Common myeloid progenitor, CD34-positive (primary cell): ENCODE results near the gene MBD3L2B.

Source experiments
- CTCF ChIA-PET: fragments of 350-600 bp; sonication (Branson Sonifier 250); formaldehyde crosslinking; loops from one replicate; lab custom pipeline; 2021; ENCODE audit warnings: antibody characterized with exemption; lab: Charles Lee
- POLR2A ChIA-PET: fragments of 350-600 bp; sonication (Branson Sonifier 250); formaldehyde crosslinking; loops from one replicate; lab custom pipeline; 2021; ENCODE audit warnings: antibody characterized with exemption; lab: Charles Lee
- DNase-seq, 3 donors: peaks; one replicate each; pipeline versions ENCODE4 v3.0.0 to v3.0.0-alpha.2; 2013
- H3K27ac ChIP-seq, 2 experiments: 1 replicate in 1 of 2; 2 replicates in 1 of 2; pipeline ENCODE4 v1.7.0; 2013; ENCODE audit warnings: inconsistent platforms in 2 of 2, low read length in 2 of 2, mild to moderate bottlenecking in 2 of 2, low read depth in 1 of 2, moderate library complexity in 1 of 2; ENCODE audit not compliant: severe bottlenecking in 2 of 2, insufficient read depth in 1 of 2, poor library complexity in 1 of 2
- H3K27me3 ChIP-seq, 5 experiments: replicated peaks in 2 of 5; 1 replicate in 3 of 5; 2 replicates in 2 of 5; pipeline versions ENCODE4 v1.6.1 to v1.7.0; 2013; ENCODE audit warnings: low read length in 4 of 5, mild to moderate bottlenecking in 2 of 5, moderate library complexity in 2 of 5, inconsistent platforms in 1 of 5; ENCODE audit not compliant: insufficient read depth in 5 of 5, control insufficient read depth in 4 of 5
- H3K36me3 ChIP-seq, 4 experiments: 1 replicate in 2 of 4; 2 replicates in 2 of 4; pipeline versions ENCODE4 v1.6.1 to v1.7.0; 2013; ENCODE audit warnings: low read length in 3 of 4, control low read depth in 1 of 4, mild to moderate bottlenecking in 1 of 4; ENCODE audit not compliant: control insufficient read depth in 4 of 4, insufficient read depth in 4 of 4
- H3K4me1 ChIP-seq, 4 experiments: 1 replicate in 3 of 4; 2 replicates in 1 of 4; pipeline versions ENCODE4 v1.6.1 to v1.7.1; 2013; ENCODE audit warnings: low read length in 3 of 4, mild to moderate bottlenecking in 3 of 4, control low read depth in 1 of 4, inconsistent platforms in 1 of 4, moderate library complexity in 1 of 4; ENCODE audit not compliant: control insufficient read depth in 4 of 4, insufficient read depth in 4 of 4; ENCODE audit errors: control extremely low read depth in 1 of 4
- H3K4me3 ChIP-seq, 7 experiments: 1 replicate in 4 of 7; 2 replicates in 3 of 7; pipeline versions ENCODE4 v1.5.1 to v1.7.0; 2013; ENCODE audit warnings: mild to moderate bottlenecking in 7 of 7, low read length in 6 of 7, moderate library complexity in 6 of 7, inconsistent platforms in 2 of 7, low read depth in 2 of 7, control low read depth in 1 of 7; ENCODE audit not compliant: insufficient read depth in 4 of 7, control insufficient read depth in 1 of 7; ENCODE audit errors: extremely low read depth in 1 of 7
- H3K9me3 ChIP-seq, 5 experiments: 1 replicate in 4 of 5; 2 replicates in 1 of 5; pipeline versions ENCODE4 v1.6.1 to v1.7.1; 2013; ENCODE audit warnings: low read length in 4 of 5, mild to moderate bottlenecking in 2 of 5, inconsistent platforms in 1 of 5, low read depth in 1 of 5, moderate library complexity in 1 of 5; ENCODE audit not compliant: control insufficient read depth in 4 of 5, insufficient read depth in 2 of 5; ENCODE audit errors: control extremely low read depth in 1 of 5
- WGBS: methylation state at CpG from one replicate; pipeline ENCODE4 v1.1.5; 2013; ENCODE audit not compliant: insufficient coverage; 5-methylcytosine and 5-hydroxymethylcytosine counted together

The MBD3L2B gene

DNA sequence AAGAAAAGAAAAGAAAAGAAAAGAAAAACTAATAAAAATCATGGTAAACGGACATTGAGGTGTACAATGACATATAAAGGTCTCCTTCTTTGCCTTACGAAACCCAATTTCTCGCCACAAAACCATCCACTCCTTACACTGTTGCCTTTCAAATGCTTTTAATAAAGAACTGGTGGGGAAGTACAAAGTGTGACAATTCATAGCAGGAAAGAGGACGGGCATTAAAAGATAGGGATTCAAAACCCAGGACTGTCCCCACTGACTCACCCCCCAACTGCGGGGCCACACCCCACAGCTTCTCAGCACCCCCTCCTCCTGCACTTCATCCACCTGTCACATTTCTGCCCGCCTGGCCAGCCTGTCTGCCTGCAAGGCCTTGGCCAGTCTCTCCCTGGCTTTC, 2.4 kb downstream of the MBD3L2B start:
- CTCF ChIA-PET, result no interaction called here
- Histone ChIP-seq H3K4me3 (no peak overlapping the region), H3K36me3 (no peaks in the 10 kb centered on the region), H3K27me3 (no peaks in the 10 kb centered on the region), H3K4me1 (peaks cover 0 to 3% (median under 1%) of the 10 kb centered on the region in 4 experiments), H3K27ac (no peak overlapping the region), H3K9me3 (no peaks in the 10 kb centered on the region)
- no peak for DNase-seq
- WGBS, result 95% methylated on average over 4 of the region's 6 CpGs
- POLR2A ChIA-PET, result no interaction called here

DNA sequence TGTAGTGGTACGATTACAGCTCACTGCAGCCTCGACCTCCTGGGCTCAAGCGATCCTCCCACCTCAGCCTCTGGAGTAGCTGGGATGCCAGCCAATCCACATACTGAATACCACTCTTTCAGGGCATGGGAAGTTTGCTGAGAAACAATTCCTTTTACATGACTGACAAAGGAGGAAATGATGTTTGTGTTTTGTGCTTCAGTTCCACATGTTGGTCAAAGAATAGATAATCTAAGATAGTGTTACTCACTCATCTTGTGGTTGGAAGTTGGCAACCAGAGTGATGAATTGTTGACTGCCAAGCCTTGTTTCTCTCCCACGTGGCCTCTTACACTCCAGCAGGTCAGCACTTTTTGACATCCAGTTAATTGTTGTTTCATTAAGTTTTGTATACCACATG, 7.6 kb downstream of the MBD3L2B start:
- Histone ChIP-seq H3K27me3 (peaks cover 0 to 2% (median 0%) of the 10 kb centered on the region in 5 experiments), H3K27ac (no peak overlapping the region), H3K36me3 (no peaks in the 10 kb centered on the region), H3K4me1 (peaks cover 4 to 17% (median 11%) of the 10 kb centered on the region in 4 experiments), H3K9me3 (no peaks in the 10 kb centered on the region), H3K4me3 (no peak overlapping the region)
- peak; percentile 22 to 74 (median 63) for DNase-seq
- POLR2A ChIA-PET, result no interaction called here
- 72% methylated on average over 3 of the region's 4 CpGs for WGBS
- CTCF ChIA-PET, result interaction anchor here (0.7 to 1.4 kb wide), 3 partner anchors 82 to 799 kb away, joined by 3 to 4 read pairs (median 3); no protein-coding TSS in a partner anchor

DNA sequence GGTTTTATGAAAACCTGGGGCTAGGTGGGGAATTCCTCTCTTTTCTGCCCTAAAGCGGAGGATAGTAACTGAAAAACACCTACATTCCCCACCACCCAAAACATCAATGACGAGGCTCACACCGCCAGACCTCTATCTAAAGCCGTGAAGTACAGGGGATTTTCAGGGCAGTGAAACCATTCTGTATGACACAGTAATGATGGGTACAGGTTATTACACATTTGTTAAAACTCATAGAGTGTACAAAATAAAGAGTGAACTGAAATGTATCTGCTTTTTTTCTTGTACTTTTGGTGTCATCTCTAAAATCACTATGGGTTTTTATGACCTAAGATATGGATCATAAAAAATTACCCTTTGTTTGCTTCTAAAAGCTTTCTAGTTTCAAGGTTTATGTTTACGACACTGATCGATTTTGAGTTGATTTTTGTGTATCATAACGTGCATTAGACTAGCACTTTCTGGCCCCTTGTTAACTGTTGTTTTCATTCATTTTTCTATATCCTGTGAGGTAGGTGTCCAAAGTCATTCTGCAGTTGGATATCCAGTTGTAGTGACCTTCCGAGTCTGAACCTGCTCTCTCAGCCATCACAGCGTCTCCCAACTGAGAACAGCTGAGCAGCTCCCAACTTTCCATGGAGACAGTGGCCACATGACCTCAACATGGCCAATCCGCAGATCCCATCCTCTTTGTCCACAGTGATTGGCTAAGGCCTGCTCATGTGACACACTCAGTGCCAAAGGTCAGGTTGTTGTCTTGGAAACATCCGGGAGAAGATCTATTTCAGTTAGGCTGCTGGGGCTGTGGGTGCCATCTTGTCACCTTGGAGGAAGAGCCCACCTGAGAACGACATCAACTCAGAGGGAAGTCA, 10.3 kb downstream of the MBD3L2B start:
- POLR2A ChIA-PET, result no interaction called here
- H3K4me1 ChIP-seq, result peaks cover 8 to 27% (median 16%) of the 10 kb centered on the region in 4 experiments
- no peak for DNase-seq
- H3K9me3 ChIP-seq, result no peaks in the 10 kb centered on the region
- WGBS, result 99% methylated on average over 7 of the region's 12 CpGs
- H3K27ac ChIP-seq, result no peak overlapping the region
- CTCF ChIA-PET, result no interaction called here
- no peak overlapping the region for H3K4me3 ChIP-seq
- H3K36me3 ChIP-seq, result no peaks in the 10 kb centered on the region
- H3K27me3 ChIP-seq, result peaks cover 0 to 2% (median 0%) of the 10 kb centered on the region in 5 experiments

DNA sequence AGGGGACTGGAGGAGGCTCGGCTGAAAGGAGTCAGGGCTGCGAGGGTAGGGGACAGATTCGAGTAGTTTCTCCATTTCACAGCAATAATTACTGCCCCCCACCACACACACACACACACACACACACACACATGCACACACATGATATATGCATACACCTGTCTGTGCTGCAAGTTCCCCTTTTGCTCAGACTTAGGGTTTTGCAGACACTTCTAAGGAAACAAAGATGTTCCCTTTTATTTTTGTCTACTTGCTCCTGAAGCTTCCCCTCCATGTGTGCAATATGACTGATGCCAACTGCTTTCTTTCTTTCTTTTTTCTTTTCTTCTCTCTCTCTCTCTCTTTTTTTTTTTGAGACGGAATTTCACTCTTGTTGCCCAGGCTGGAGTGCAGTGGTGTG, 13.4 kb downstream of the MBD3L2B start:
- POLR2A ChIA-PET, result no interaction called here
- H3K4me1 ChIP-seq, result peaks cover 6 to 21% (median 12%) of the 10 kb centered on the region in 4 experiments

DNA sequence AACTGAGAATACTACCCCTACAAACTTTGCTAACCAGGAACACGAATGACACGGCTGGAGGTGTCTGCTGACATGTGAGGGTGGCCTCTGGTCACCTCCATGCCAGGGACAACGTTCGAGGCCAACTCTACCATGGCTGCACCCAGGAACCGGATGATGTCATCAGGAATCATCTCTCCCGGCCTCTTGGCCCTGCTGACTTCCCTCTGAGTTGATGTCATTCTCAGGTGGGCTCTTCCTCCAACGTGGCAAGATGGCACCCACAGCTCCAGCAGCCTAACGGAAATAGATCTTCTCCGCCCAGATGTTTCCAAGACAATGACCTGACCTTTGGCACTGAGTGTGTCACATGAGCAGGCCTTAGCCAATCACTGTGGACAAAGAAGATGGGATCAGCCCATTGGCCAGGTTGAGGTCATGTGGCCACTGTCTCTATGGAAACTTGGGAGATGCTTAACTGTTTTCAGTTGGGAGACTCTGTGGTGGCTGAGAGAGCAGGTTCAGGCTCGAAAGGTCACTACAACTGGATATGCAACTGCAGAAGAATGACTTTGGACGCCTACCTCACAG, 15.0 kb downstream of the MBD3L2B start:
- H3K27ac ChIP-seq, result no peak overlapping the region
- ChIA-PET CTCF (interaction anchor here (1.0 kb wide), 1 partner anchor 61 kb away, joined by 3 read pairs; no protein-coding TSS in a partner anchor), POLR2A (no interaction called here)
- H3K4me3 ChIP-seq, result no peak overlapping the region
- DNase-seq, result no peak
- no peaks in the 10 kb centered on the region for H3K36me3 ChIP-seq
- WGBS, result 98% methylated on average over 10 of the region's 11 CpGs
- peaks cover 6 to 21% (median 12%) of the 10 kb centered on the region in 4 experiments for H3K4me1 ChIP-seq
- peaks cover 0 to 2% (median 0%) of the 10 kb centered on the region in 5 experiments for H3K27me3 ChIP-seq
- H3K9me3 ChIP-seq, result no peaks in the 10 kb centered on the region

More for the DNA sequence above, 13.4 kb downstream of the MBD3L2B start:
- Histone ChIP-seq H3K36me3 (no peaks in the 10 kb centered on the region), H3K9me3 (no peaks in the 10 kb centered on the region), H3K27ac (no peak overlapping the region), H3K4me3 (no peak overlapping the region), H3K27me3 (peaks cover 0 to 2% (median 0%) of the 10 kb centered on the region in 5 experiments)
- 32% methylated on average over 4 of the region's 4 CpGs for WGBS
- CTCF ChIA-PET, result no interaction called here
- DNase-seq, result peak; percentile 22 to 87 (median 80)

DNA sequence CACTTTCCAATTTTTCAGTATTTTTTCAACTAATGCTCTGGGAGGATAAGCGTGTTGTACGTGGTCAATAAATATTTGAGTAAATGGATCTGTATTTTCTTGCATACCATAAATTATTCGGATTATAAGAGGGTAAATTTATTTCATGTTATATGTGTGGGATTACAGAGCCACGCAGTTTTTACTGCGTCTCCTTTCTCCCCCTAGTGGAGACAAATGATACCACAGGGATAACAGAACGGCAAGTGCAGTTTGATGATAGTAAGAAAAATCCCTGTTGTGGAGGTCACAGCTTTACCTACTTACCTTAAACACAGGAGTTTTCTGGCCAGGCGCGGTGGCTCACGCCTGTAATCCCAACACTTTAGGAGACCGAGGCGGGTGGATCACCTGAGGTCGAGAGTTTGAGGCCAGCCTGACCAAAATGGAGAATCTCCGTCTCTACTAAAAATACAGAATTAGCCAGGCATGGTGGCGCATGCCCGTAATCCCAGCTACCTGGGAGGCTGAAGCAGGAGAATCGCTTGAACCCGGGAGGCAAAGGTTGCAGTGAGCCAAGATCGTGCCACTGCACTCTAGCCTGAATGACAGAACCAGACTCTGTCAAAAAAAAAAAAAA, 16.8 kb downstream of the MBD3L2B start:
- peak in 2 of 3 donors; percentile 35 to 69 for DNase-seq
- CTCF ChIA-PET, result no interaction called here
- H3K4me1 ChIP-seq, result peaks cover 6 to 21% (median 14%) of the 10 kb centered on the region in 4 experiments
- no peaks in the 10 kb centered on the region for H3K27me3 ChIP-seq
- no peaks in the 10 kb centered on the region for H3K9me3 ChIP-seq
- WGBS, result 99% methylated on average over 8 of the region's 18 CpGs
- no peak overlapping the region for H3K4me3 ChIP-seq
- POLR2A ChIA-PET, result interaction anchor here (0.6 kb wide), 1 partner anchor 70 kb away, joined by 3 read pairs; no protein-coding TSS in a partner anchor
- no peak overlapping the region for H3K27ac ChIP-seq
- no peaks in the 10 kb centered on the region for H3K36me3 ChIP-seq
